HUES64 (cell line): Measurements from ENCODE around the gene TRIP6.
A peak's percentile ranks its signal among the peaks of the same experiment; 100 is the strongest.

Experiments
- H3K27ac ChIP-seq: 2 replicates; pipeline ENCODE4 v1.7.0; 2013; ENCODE audit warnings: low read depth, low read length, inconsistent platforms
- H3K27me3 ChIP-seq: 2 replicates; pipeline ENCODE4 v1.6.1; 2013; ENCODE audit warnings: mild to moderate bottlenecking, low read length; ENCODE audit not compliant: insufficient read depth
- H3K36me3 ChIP-seq: 2 replicates; pipeline ENCODE4 v1.6.1; 2013; ENCODE audit warnings: mild to moderate bottlenecking, low read length; ENCODE audit not compliant: insufficient read depth
- H3K4me1 ChIP-seq: 2 replicates; pipeline ENCODE4 v1.6.1; 2013; ENCODE audit warnings: mild to moderate bottlenecking, low read length, moderate library complexity; ENCODE audit not compliant: insufficient read depth
- H3K4me3 ChIP-seq: 2 replicates; pipeline ENCODE4 v1.5.1; 2013; ENCODE audit warnings: mild to moderate bottlenecking, low read length, moderate library complexity
- H3K9ac ChIP-seq: 2 replicates; pipeline ENCODE4 v1.6.1; 2013; ENCODE audit warnings: mild to moderate bottlenecking, low read depth, low read length
- H3K9me3 ChIP-seq: 2 replicates; pipeline ENCODE4 v1.6.1; 2013; ENCODE audit warnings: low read depth, low read length; ENCODE audit not compliant: insufficient read depth
- WGBS: fragments of 150-250, 120-280 bp; methylation state at CpG from one replicate; pipeline ENCODE4 v1.1.7; 2013; ENCODE audit warnings: missing lambda C conversion rate; 5-methylcytosine and 5-hydroxymethylcytosine counted together

TRIP6 gene

DNA sequence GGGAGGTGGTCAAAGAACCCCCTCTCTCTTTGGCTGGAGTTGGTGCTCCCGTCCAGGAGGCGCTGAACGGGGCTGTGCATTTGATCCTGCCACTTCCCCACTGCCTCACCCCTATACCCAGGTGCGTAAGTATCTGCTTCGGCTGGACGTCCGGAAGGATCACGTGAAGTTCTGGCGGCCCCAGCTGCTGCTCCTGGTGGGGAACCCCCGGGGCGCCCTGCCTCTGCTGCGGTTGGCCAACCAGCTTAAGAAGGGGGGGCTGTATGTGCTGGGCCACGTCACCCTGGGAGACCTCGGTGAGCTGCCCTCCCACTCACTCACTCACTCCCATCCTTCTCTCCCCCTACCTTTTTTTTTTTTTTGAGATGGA lies 5.6 kb upstream of the TRIP6 start:
- Histone ChIP-seq H3K27ac (no peak overlapping the region), H3K4me3 (no peak overlapping the region), H3K27me3 (no peaks in the 10 kb centered on the region), H3K36me3 (peaks cover 32% of the 10 kb centered on the region), H3K4me1 (peaks cover 1% of the 10 kb centered on the region), H3K9ac (no peak overlapping the region), H3K9me3 (no peaks in the 10 kb centered on the region)
- 97% methylated on average over 14 of the region's 14 CpGs for WGBS

DNA sequence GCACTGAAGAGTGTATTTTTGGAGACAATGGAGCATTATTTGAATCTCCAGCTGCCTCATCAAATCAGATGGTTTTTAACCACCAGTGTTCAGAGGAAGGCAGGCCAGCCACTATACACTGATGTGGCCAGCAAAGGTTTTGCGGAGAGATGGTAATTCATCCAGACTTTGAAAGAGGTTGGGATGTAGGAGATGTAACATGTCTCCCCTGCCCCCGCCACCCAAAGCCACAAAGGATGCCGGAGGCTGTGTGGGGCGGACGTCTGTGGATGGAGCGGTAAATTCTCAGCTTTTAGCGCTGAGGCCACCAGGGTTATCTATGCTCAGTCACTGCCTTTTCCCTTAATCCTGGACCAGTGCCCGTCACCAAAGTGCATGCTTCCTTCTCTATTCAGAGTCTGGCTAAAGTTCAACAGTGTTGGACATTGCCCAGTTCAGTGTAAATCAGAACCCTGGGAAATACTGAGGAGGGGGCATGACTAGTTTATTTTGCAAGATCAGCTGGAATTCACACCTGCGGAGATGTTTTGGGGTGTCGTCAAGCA lies 3.7 kb upstream of the TRIP6 start:
- H3K27ac ChIP-seq = no peak overlapping the region
- no peaks in the 10 kb centered on the region for H3K9me3 ChIP-seq
- no peak overlapping the region for H3K9ac ChIP-seq
- 95% methylated on average over 10 of the region's 10 CpGs for WGBS
- no peak overlapping the region for H3K4me3 ChIP-seq
- H3K36me3 ChIP-seq = peaks cover 32% of the 10 kb centered on the region
- H3K27me3 ChIP-seq = no peaks in the 10 kb centered on the region
- peaks cover 10% of the 10 kb centered on the region for H3K4me1 ChIP-seq

DNA sequence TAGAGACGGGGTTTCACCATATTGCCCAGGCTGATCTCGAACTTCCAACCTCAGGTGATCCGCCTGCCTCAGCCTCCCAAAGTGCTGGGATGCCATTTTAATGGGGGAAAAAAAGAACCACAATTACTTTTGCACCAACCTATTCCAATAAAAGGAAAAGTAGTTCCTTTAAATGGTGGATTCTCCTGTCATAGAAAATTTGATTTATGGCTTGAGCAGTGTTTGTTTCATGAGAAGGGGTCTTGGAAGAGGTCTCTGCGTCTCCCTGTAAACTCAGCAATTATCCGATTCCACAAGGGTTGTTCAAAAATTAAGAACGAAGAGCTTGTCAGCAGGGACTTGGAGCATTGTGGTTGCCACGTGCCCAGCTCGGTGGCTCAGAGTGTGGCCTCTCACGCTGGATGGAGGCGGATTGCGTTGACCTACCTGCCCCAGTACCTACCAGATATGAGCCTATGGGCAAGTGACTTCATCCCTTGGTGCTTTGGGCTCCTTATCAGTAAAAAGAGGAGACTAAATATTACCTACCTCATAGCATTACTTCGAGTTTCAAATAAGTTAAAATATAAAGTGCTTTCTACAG lies 2.8 kb upstream of the TRIP6 start:
- 94% methylated on average over 12 of the region's 12 CpGs for WGBS
- Histone ChIP-seq H3K9ac (no peak overlapping the region), H3K4me1 (peaks cover 10% of the 10 kb centered on the region), H3K4me3 (no peak overlapping the region), H3K27me3 (no peaks in the 10 kb centered on the region), H3K9me3 (no peaks in the 10 kb centered on the region), H3K27ac (no peak overlapping the region), H3K36me3 (peaks cover 32% of the 10 kb centered on the region)

DNA sequence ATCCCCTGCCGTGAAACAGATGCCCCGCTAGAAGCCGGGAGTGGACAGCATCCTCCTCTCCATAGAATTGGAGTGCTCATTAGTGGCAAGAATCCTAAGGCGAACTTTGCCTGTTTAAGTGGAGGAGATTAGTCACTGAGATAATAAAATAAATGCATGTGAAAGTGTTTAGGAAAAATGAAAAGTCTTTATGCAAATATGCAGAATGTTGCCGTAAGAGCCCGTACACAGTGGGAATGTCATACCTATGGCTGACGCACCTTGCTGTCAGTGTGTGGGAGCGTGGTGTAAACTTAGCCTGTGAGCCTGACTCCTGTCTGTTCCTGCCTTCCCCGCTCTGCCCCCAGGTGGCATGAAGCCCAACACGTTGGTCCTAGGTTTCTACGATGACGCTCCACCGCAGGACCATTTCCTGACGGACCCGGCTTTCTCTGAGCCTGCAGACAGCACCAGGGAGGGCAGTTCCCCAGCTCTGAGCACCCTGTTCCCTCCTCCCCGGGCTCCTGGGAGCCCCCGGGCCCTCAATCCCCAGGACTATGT lies 1.7 kb upstream of the TRIP6 start:
- Histone ChIP-seq H3K9ac (no peak overlapping the region), H3K36me3 (peaks cover 30% of the 10 kb centered on the region), H3K4me3 (no peak overlapping the region), H3K4me1 (peaks cover 10% of the 10 kb centered on the region), H3K27me3 (no peaks in the 10 kb centered on the region), H3K9me3 (no peaks in the 10 kb centered on the region), H3K27ac (no peak overlapping the region)
- 80% methylated on average over 17 of the region's 17 CpGs for WGBS

DNA sequence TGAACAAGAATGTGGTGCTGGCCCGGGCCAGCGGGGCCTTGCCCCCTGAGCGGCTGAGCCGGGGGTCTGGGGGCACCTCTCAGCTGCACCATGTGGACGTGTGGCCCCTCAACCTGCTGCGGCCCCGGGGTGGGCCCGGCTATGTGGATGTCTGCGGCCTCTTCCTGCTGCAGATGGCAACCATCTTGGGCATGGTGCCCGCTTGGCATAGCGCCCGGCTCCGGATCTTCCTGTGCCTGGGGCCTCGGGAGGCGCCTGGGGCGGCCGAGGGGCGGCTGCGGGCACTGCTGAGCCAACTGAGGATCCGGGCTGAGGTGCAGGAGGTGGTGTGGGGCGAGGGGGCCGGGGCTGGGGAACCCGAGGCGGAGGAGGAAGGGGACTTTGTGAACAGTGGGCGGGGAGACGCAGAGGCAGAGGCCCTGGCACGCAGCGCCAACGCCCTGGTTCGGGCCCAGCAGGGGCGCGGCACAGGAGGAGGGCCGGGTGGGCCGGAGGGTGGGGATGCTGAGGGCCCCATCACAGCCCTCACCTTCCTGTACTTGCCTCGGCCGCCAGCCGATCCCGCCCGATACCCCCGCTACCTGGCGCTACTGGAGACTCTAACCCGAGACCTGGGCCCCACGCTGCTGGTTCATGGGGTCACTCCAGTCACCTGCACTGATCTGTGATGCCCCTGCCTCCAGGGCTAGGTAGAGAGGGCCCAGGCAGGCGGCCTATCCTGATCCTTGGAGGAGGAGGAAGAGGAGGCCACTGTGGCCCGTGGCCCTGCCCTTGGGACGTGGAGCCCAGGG lies 1.1 kb upstream of the TRIP6 start:
- peak overlapping the region; percentile 95 for H3K9ac ChIP-seq

GRCh38 chr7:100866729-100867039 lies 503 bp upstream of the TRIP6 start:
- Histone ChIP-seq H3K27me3 (no peaks in the 10 kb centered on the region), H3K27ac (peak overlapping the region; percentile 98), H3K9ac (peak overlapping the region; percentile 95), H3K4me1 (peaks cover 10% of the 10 kb centered on the region), H3K36me3 (peaks cover 30% of the 10 kb centered on the region), H3K9me3 (no peaks in the 10 kb centered on the region), H3K4me3 (peak overlapping the region; percentile 90)
- 48% methylated on average over 5 of the region's 5 CpGs for WGBS

More for the DNA sequence above, 1.1 kb upstream of the TRIP6 start:
- peak overlapping the region; percentile 98 for H3K27ac ChIP-seq
- no peak overlapping the region for H3K4me3 ChIP-seq
- H3K36me3 ChIP-seq = peaks cover 30% of the 10 kb centered on the region
- no peaks in the 10 kb centered on the region for H3K27me3 ChIP-seq
- WGBS = 95% methylated on average over 46 of the region's 46 CpGs
- H3K4me1 ChIP-seq = peaks cover 10% of the 10 kb centered on the region
- no peaks in the 10 kb centered on the region for H3K9me3 ChIP-seq

GRCh38 chr7:100867776-100868485 lies 744 bp downstream of the TRIP6 start:
- peak overlapping the region; percentile 95 for H3K9ac ChIP-seq
- peak overlapping the region; percentile 98 for H3K27ac ChIP-seq
- H3K4me1 ChIP-seq = peaks cover 10% of the 10 kb centered on the region

GRCh38 chr7:100873599-100874299 lies 6.6 kb downstream of the TRIP6 start:
- 96% methylated on average over 10 of the region's 10 CpGs for WGBS
- Histone ChIP-seq H3K27me3 (no peaks in the 10 kb centered on the region), H3K9me3 (no peaks in the 10 kb centered on the region), H3K4me3 (peak overlapping the region; percentile 100), H3K36me3 (peaks cover 62% of the 10 kb centered on the region), H3K9ac (peak overlapping the region; percentile 91), H3K27ac (peak overlapping the region; percentile 89), H3K4me1 (peaks cover 8% of the 10 kb centered on the region; the same call in 1 of the 2 replicates)

More at GRCh38 chr7:100867776-100868485, 744 bp downstream of the TRIP6 start:
- no peaks in the 10 kb centered on the region for H3K9me3 ChIP-seq
- 10% methylated on average over 26 of the region's 27 CpGs for WGBS
- peak overlapping the region; percentile 90 for H3K4me3 ChIP-seq
- peaks cover 31% of the 10 kb centered on the region for H3K36me3 ChIP-seq
- no peaks in the 10 kb centered on the region for H3K27me3 ChIP-seq

GRCh38 chr7:100874300-100874576 lies 7.1 kb downstream of the TRIP6 start:
- 83% methylated on average over 8 of the region's 8 CpGs for WGBS
- Histone ChIP-seq H3K9ac (peak overlapping the region; percentile 91), H3K27ac (peak overlapping the region; percentile 89), H3K9me3 (no peaks in the 10 kb centered on the region), H3K4me3 (peak overlapping the region; percentile 100), H3K4me1 (peaks cover 8% of the 10 kb centered on the region; the same call in 1 of the 2 replicates), H3K27me3 (no peaks in the 10 kb centered on the region), H3K36me3 (peaks cover 67% of the 10 kb centered on the region)

GRCh38 chr7:100874577-100875355 lies 7.6 kb downstream of the TRIP6 start, which contains the start of gene SRRT:
TSS of gene SRRT (plus strand) at chr7:100875103. CDS start at chr7:100875591, 488 bp downstream.
- H3K27me3 ChIP-seq = no peaks in the 10 kb centered on the region
- H3K27ac ChIP-seq = peak within 1 kb of the TSS; percentile 96
- H3K9ac ChIP-seq = peak within 1 kb of the TSS; percentile 91
- 5% methylated on average over 79 of the region's 79 CpGs for WGBS
- peak within 1 kb of the TSS; percentile 100 for H3K4me3 ChIP-seq
- H3K4me1 ChIP-seq = peaks cover 8% of the 10 kb centered on the region; the same call in 1 of the 2 replicates
- peaks cover 73% of the 10 kb centered on the region for H3K36me3 ChIP-seq
- no peaks in the 10 kb centered on the region for H3K9me3 ChIP-seq
